Smooth muscle cell (in vitro differentiated cells): ENCODE measurements around the gene PRKN. TPM values are rescaled to one million over a fixed set of nuclear protein-coding genes. Genes with fewer than 3 reads are reported as not detected.

Source experiments
- DNase-seq: peaks from one replicate; lab custom pipeline; 2025; ENCODE audit not compliant: unreplicated experiment; lab: John Stamatoyannopoulos, UW
- H2AFZ ChIP-seq: fragments of 200-600 bp; sonication (generic); 2 replicates; pipeline ENCODE4 v1.6.0; 2016; ENCODE audit warnings: antibody characterized with exemption, low read depth, mild to moderate bottlenecking
- H3F3A ChIP-seq: fragments of 200-600 bp; sonication (generic); 2 replicates; pipeline ENCODE4 v1.6.0; 2017; ENCODE audit warnings: antibody characterized with exemption, low read depth
- H3K27ac ChIP-seq: fragments of 200-600 bp; sonication (generic); 2 replicates; pipeline ENCODE4 v1.5.1; 2016; ENCODE audit warnings: low read depth, mild to moderate bottlenecking
- H3K27me3 ChIP-seq: fragments of 200-600 bp; sonication (generic); 2 replicates; pipeline ENCODE4 v1.6.1; 2016; ENCODE audit warnings: low read depth, mild to moderate bottlenecking
- H3K36me3 ChIP-seq: fragments of 200-600 bp; sonication (generic); 2 replicates; pipeline ENCODE4 v1.5.1; 2016; ENCODE audit warnings: low read depth
- H3K4me1 ChIP-seq: fragments of 200-600 bp; sonication (generic); 2 replicates; pipeline ENCODE4 v1.5.1; 2016; ENCODE audit warnings: low read depth
- H3K4me2 ChIP-seq: fragments of 200-600 bp; sonication (generic); 2 replicates; pipeline ENCODE4 v1.6.0; 2016; ENCODE audit warnings: mild to moderate bottlenecking
- H3K4me3 ChIP-seq: fragments of 200-600 bp; sonication (generic); 2 replicates; pipeline ENCODE4 v1.5.1; 2016; ENCODE audit warnings: mild to moderate bottlenecking
- H3K79me2 ChIP-seq: fragments of 200-600 bp; sonication (generic); 2 replicates; pipeline ENCODE4 v1.6.0; 2016; ENCODE audit warnings: low read depth, mild to moderate bottlenecking
- H3K9ac ChIP-seq: fragments of 200-600 bp; sonication (generic); 2 replicates; pipeline ENCODE4 v1.6.0; 2016; ENCODE audit warnings: low read depth
- H3K9me3 ChIP-seq: fragments of 200-600 bp; sonication (generic); replicated peaks from 2 replicates; pipeline ENCODE4 v1.5.1; 2016; ENCODE audit warnings: low read depth
- H4K20me1 ChIP-seq: fragments of 200-600 bp; sonication (generic); 2 replicates; pipeline ENCODE4 v1.6.0; 2016; ENCODE audit warnings: low read depth
- CTCF ChIP-seq: fragments of 200-600 bp; sonication (generic); IDR thresholded peaks from 2 replicates; pipeline ENCODE4 v1.5.1; 2017; ENCODE audit warnings: borderline replicate concordance, mild to moderate bottlenecking, antibody characterized with exemption; ENCODE audit not compliant: insufficient read depth, poor library complexity, severe bottlenecking
- WGBS: methylation state at CpG from one replicate; pipeline ENCODE4 v1.1.7; 2016; ENCODE audit warnings: low lambda C conversion rate; 5-methylcytosine and 5-hydroxymethylcytosine counted together
- polyA plus RNA-seq: library from polyadenylated mRNA; unstranded; fragments of >200 nt; fragmentation: Nextera tagmentation; extraction: Ambion mirVana; gene quantifications from 2 replicates; pipeline ENCODE4 v1.2.1, GENCODE V29; 2016
- total RNA-seq: library from RNA; depleted of rRNA; stranded (reverse); fragments of >200 nt; gene quantifications from 2 replicates; pipeline ENCODE4 v1.2.3, GENCODE V29; 2014

Gene PRKN
- total RNA-seq (0.40 and 5.1 TPM in 2 replicates), polyA plus RNA-seq (0.81 and 1.9 TPM in 2 replicates)

- Histone ChIP-seq H4K20me1 (no peaks in the 10 kb centered on the region), H3K9me3 (no peaks in the 10 kb centered on the region), H3K27ac (peak within 1 kb of the TSS; percentile 54), H3K9ac (peak within 1 kb of the TSS; percentile 93), H3K4me3 (peak within 1 kb of the TSS; percentile 89), H3K4me2 (peak within 1 kb of the TSS; percentile 91), H3K27me3 (no peaks in the 10 kb centered on the region), H3K4me1 (peaks cover 5% of the 10 kb centered on the region), H3K36me3 (no peaks in the 10 kb centered on the region), H3F3A (no peaks in the 10 kb centered on the region), H2AFZ (peak within 1 kb of the TSS; percentile 97), H3K79me2 (no peaks in the 10 kb centered on the region)
- 3% methylated on average over 55 of the region's 84 CpGs for whole genome bisulfite sequencing
- peak; percentile 95 for DNase-seq
- TF ChIP-seq CTCF = no peak
Observed at GRCh38 chr6:162727322-162728182, at the start of gene PRKN, which contains the start of gene PACRG. Gene PRKN, minus strand, starts transcription at chr6:162727766. Gene PACRG, plus strand, starts transcription at chr6:162727974.

- Histone ChIP-seq H3K4me3 (no peak overlapping the region), H3K27ac (no peak overlapping the region), H3K9me3 (no peaks in the 10 kb centered on the region), H3K9ac (no peak overlapping the region), H3K79me2 (no peaks in the 10 kb centered on the region), H3K4me1 (no peaks in the 10 kb centered on the region), H4K20me1 (no peaks in the 10 kb centered on the region), H3K4me2 (no peak overlapping the region), H2AFZ (no peak overlapping the region), H3F3A (no peaks in the 10 kb centered on the region), H3K36me3 (no peaks in the 10 kb centered on the region), H3K27me3 (no peaks in the 10 kb centered on the region)
- 90% methylated on average over 7 of the region's 7 CpGs for WGBS
- DNase-seq = no peak
- no peak for TF ChIP-seq CTCF
Observed at GRCh38 chr6:162777091-162777490, 49.5 kb upstream of the PRKN start.

- H3K79me2 ChIP-seq = no peaks in the 10 kb centered on the region
- no peaks in the 10 kb centered on the region for H3K27me3 ChIP-seq
- no peak overlapping the region for H3K4me3 ChIP-seq
- no peaks in the 10 kb centered on the region for H3K4me1 ChIP-seq
- H3K9ac ChIP-seq = no peak overlapping the region
- no peak for DNase-seq
- no peaks in the 10 kb centered on the region for H3K36me3 ChIP-seq
- no peaks in the 10 kb centered on the region for H3K9me3 ChIP-seq
- H3K27ac ChIP-seq = no peak overlapping the region
- TF ChIP-seq CTCF = no peak
- WGBS = 98% methylated on average over 3 of the region's 3 CpGs
- H2AFZ ChIP-seq = no peak overlapping the region
- H3F3A ChIP-seq = no peaks in the 10 kb centered on the region
- H3K4me2 ChIP-seq = no peak overlapping the region
- no peaks in the 10 kb centered on the region for H4K20me1 ChIP-seq
Observed at GRCh38 chr6:162773996-162774395, 46.4 kb upstream of the PRKN start.
